Cardiac muscle cell (in vitro differentiated cells and primary cell): ENCODE results near the gene PPCDC. TPM values are rescaled to one million over a fixed set of nuclear protein-coding genes. Genes with fewer than 3 reads are reported as not detected.

ENCODE experiments used
- DNase-seq, 2 donors: peaks; one replicate each; pipeline versions ENCODE4 v3.0.0 to v3.0.0-alpha.2; 2010 to 2017; ENCODE audit warnings: low read depth in 1 of 2, low spot score in 1 of 2
- H3K27ac ChIP-seq: fragments of 200-600 bp; sonication (generic); 2 replicates; pipeline ENCODE4 v1.5.1; 2016
- H3K27me3 ChIP-seq: fragments of 200-600 bp; sonication (generic); 2 replicates; pipeline ENCODE4 v1.6.0; 2016; ENCODE audit warnings: control low read depth
- H3K36me3 ChIP-seq: fragments of 200-600 bp; sonication (generic); 2 replicates; pipeline ENCODE4 v1.5.1; 2016; ENCODE audit warnings: control low read depth
- H3K4me1 ChIP-seq: fragments of 200-600 bp; sonication (generic); 2 replicates; pipeline ENCODE4 v1.8.1; 2017; ENCODE audit warnings: low read depth, mild to moderate bottlenecking, mixed run types
- H3K4me3 ChIP-seq: fragments of 200-600 bp; sonication (generic); 2 replicates; pipeline ENCODE4 v1.5.1; 2016; ENCODE audit warnings: mild to moderate bottlenecking
- H3K9me3 ChIP-seq: fragments of 200-600 bp; sonication (generic); 2 replicates; pipeline ENCODE4 v1.5.1; 2017; ENCODE audit warnings: low read depth, mild to moderate bottlenecking, control low read depth
- polyA plus RNA-seq: library from polyadenylated mRNA; unstranded; fragments of >200 nt; fragmentation: Nextera tagmentation; extraction: Ambion mirVana; gene quantifications from 2 replicates; pipeline ENCODE4 v1.2.1, GENCODE V29; 2016
- total RNA-seq: library from RNA; depleted of rRNA; stranded (reverse); fragments of >200 nt; gene quantifications from 2 replicates; pipeline ENCODE4 v1.2.3, GENCODE V29; 2016
- TF ChIP-seq, protein P1 (sequence below): IDR thresholded peaks from 2 replicates; pipeline ENCODE4 v1.5.1; 2012; ENCODE audit warnings: low read depth, mild to moderate bottlenecking, low read length

The PPCDC gene
- total and polyA plus RNA-seq, 2 experiments from 2014 or later, result 17.6 to 25.6 TPM

DNA sequence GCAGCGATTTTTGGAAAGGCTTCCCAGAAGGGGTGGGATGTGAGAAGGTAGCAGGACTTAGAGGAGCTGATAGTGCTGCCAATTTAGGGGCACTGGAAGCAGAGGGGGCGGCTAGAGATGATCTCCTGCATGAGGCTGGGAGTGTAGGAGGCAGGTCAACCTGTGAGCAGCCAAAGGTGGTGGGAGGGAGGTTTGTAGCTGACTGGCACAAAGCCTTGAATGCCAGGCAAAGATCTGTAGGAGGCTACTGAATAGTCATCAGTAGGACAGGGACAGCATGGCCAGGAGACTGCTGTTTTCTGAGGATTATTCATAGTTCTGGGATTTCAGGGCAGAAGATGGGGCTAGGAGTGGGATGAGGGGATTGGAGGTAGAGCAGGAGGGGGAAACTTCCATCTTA lies 25.8 kb upstream of the PPCDC start:
- no peaks in the 10 kb centered on the region for H3K4me1 ChIP-seq
- TF ChIP-seq, protein P1, sequence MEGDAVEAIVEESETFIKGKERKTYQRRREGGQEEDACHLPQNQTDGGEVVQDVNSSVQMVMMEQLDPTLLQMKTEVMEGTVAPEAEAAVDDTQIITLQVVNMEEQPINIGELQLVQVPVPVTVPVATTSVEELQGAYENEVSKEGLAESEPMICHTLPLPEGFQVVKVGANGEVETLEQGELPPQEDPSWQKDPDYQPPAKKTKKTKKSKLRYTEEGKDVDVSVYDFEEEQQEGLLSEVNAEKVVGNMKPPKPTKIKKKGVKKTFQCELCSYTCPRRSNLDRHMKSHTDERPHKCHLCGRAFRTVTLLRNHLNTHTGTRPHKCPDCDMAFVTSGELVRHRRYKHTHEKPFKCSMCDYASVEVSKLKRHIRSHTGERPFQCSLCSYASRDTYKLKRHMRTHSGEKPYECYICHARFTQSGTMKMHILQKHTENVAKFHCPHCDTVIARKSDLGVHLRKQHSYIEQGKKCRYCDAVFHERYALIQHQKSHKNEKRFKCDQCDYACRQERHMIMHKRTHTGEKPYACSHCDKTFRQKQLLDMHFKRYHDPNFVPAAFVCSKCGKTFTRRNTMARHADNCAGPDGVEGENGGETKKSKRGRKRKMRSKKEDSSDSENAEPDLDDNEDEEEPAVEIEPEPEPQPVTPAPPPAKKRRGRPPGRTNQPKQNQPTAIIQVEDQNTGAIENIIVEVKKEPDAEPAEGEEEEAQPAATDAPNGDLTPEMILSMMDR, result no peak
- H3K36me3 ChIP-seq, result no peaks in the 10 kb centered on the region
- no peak overlapping the region for H3K4me3 ChIP-seq
- H3K27ac ChIP-seq, result no peak overlapping the region
- H3K27me3 ChIP-seq, result peaks cover 25% of the 10 kb centered on the region
- no peaks in the 10 kb centered on the region for H3K9me3 ChIP-seq
- DNase-seq, result no peak

DNA sequence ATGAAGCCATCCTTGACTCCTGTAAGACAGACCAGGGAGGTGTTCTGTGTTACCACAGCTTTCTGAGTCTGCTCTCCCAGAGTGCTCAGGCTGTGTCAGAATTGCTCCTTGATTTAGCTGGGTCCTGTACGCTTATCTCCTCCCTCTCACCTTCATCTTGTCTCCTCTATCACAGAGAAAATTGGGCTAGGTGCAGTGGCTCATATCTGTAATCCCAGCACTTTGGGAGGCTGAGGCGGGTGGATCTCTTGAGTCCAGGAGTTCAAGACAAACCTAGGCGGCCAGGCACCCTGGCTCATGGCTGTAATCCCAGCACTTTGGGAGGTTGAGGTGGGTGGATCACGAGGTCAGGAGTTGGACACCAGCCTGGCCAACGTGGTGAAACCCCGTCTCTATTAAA lies 22.1 kb upstream of the PPCDC start:
- peaks cover 17% of the 10 kb centered on the region for H3K27me3 ChIP-seq
- H3K27ac ChIP-seq, result no peak overlapping the region
- H3K36me3 ChIP-seq, result no peaks in the 10 kb centered on the region
- TF ChIP-seq, protein P1, result no peak
- no peaks in the 10 kb centered on the region for H3K9me3 ChIP-seq
- H3K4me3 ChIP-seq, result no peak overlapping the region
- no peaks in the 10 kb centered on the region for H3K4me1 ChIP-seq
- DNase-seq, result no peak

DNA sequence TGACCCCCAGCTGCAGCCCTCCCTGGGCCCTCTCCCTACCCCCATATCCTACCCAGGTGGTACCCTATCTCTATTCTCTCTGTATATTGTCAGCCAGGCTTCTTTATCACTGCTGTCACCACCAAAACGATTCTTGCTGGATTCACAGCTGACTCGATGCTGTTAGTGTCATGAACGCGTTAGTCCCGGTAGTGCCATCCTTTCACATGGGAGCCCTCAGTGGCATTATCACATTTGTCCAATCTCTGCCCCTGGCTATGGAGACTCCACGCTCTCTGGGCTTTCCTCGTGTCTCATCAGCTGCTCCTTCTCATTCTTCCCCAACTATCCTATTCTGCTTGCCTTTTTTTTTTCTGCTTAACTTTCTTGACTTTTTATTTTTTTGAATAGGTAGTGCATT lies 21.0 kb upstream of the PPCDC start:
- Histone ChIP-seq H3K27me3 (peaks cover 7% of the 10 kb centered on the region), H3K4me3 (no peak overlapping the region), H3K9me3 (no peaks in the 10 kb centered on the region), H3K4me1 (no peaks in the 10 kb centered on the region), H3K36me3 (no peaks in the 10 kb centered on the region), H3K27ac (no peak overlapping the region)
- TF ChIP-seq, protein P1, result no peak
- DNase-seq, result no peak

DNA sequence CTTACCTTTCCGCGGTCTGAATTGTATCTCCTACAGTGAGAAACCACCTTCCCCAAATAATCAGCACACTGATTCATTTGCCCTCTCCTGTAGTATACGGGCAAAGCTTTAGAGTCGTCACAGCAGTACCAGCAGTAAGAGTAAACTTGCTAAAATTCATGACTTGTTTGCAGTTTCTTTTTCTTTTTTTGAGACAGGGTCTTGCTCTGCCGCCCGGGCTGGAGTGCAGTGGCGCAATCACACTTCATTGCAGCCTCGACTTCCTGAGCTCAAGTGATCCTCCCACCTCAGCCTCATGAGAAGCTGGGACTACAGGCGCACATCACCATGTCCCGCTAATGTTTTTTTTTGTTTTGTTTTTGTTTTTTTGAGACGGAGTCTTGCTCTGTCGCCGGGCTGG lies 16.2 kb upstream of the PPCDC start:
- DNase-seq, result no peak
- TF ChIP-seq, protein P1, result no peak
- no peak overlapping the region for H3K4me3 ChIP-seq
- no peak overlapping the region for H3K27ac ChIP-seq
- no peaks in the 10 kb centered on the region for H3K27me3 ChIP-seq
- no peaks in the 10 kb centered on the region for H3K4me1 ChIP-seq
- no peaks in the 10 kb centered on the region for H3K36me3 ChIP-seq
- H3K9me3 ChIP-seq, result no peaks in the 10 kb centered on the region

DNA sequence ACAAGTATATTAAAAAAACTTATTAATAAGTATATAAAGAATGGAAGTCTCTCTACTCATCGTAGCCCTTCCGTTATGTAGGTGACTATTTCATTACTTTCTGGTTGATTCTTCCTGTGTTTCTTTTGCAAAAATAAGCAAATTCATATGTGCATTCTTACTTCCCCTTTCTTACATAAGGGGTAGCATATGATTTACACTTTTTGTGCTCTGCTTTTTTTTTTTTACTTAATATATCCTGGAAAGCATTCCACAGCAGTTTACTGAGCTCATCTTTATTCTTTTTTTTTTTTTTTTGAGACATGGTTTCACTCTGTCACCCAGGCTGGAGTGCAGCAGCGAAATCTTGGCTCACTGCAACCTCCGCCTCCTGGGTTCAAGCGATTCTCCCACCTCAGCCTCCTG lies 15.2 kb upstream of the PPCDC start:
- Histone ChIP-seq H3K36me3 (no peaks in the 10 kb centered on the region), H3K9me3 (no peaks in the 10 kb centered on the region), H3K4me1 (no peaks in the 10 kb centered on the region), H3K27ac (no peak overlapping the region), H3K4me3 (no peak overlapping the region), H3K27me3 (no peaks in the 10 kb centered on the region)
- no peak for DNase-seq
- TF ChIP-seq, protein P1, result no peak

DNA sequence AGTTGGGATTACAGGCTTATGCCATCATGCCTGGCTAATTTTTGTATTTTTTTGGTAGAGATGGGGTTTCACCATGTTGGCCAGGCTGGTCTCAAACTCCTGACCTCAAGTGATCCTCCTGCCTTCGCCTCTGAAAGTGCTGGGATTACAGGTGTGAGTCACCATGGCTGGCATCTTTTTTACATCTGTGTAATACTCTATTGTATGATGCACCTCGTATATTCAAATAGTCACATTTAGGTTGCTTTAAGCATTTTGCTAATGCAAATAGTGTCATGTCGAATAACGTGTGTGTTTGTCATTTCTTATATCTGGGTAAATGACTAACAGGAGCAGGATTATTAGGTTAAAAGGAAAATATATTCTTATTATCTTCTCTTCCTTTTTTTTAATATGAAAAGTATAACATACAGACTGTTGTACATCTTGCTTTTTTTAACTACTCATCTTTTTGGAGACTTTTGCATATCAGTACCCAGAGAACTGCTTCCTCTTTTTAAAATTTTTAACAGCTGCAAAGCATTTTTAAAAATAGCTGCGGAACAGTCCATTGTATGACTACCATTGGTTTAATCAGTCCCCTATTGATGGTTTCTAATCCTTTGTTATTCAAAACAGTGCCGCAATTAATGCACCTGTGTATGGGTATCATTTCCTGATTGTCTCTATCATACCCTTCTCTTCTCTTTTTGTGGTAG lies 14.6 kb upstream of the PPCDC start:
- Histone ChIP-seq H3K4me3 (no peak overlapping the region), H3K27me3 (no peaks in the 10 kb centered on the region), H3K4me1 (no peaks in the 10 kb centered on the region), H3K27ac (no peak overlapping the region), H3K36me3 (no peaks in the 10 kb centered on the region), H3K9me3 (no peaks in the 10 kb centered on the region)
- no peak for DNase-seq
- TF ChIP-seq, protein P1, result no peak
